ENCODE data around the gene CPLANE2.

- TF ChIP-seq CTCF (IDR thresholded peaks at IDR 0.05; ENCODE audit: low read length) (no peak), EZH2phosphoT487 (IDR thresholded peaks at IDR 0.05; ENCODE audit: low read length) (no peak)
Observed at GRCh38 chr1:16191309-16191708, 45.7 kb downstream of the CPLANE2 start.

Measured in MM.1S (cell line).